BJ (cell line): ENCODE measurements around the gene UBA1. TPM values are rescaled to one million over a fixed set of nuclear protein-coding genes. Genes with fewer than 3 reads are reported as not detected.

Experiments used
- CTCF ChIA-PET: fragments of 350-600 bp; formaldehyde crosslinking; extraction: SDS; loops from one replicate; lab custom pipeline; 2021; ENCODE audit warnings: antibody characterized with exemption, inconsistent platforms; lab: Yijun Ruan, JAX
- POLR2A ChIA-PET: fragments of 300-600 bp; sonication (Branson Sonifier 250); formaldehyde crosslinking; extraction: SDS; loops from one replicate; lab custom pipeline; 2021; ENCODE audit warnings: antibody characterized with exemption; lab: Charles Lee
- DNase-seq: peaks from one replicate; pipeline ENCODE4 v3.0.0-alpha.2; 2011; ENCODE audit warnings: low read depth
- H3K27me3 ChIP-seq: 2 replicates; pipeline ENCODE4 v1.6.0; 2011; ENCODE audit warnings: low read length; ENCODE audit not compliant: control insufficient read depth, insufficient read depth
- H3K36me3 ChIP-seq: 2 replicates; pipeline ENCODE4 v1.5.1; 2011; ENCODE audit warnings: low read length; ENCODE audit not compliant: control insufficient read depth, insufficient read depth
- H3K4me3 ChIP-seq: 2 replicates; pipeline ENCODE4 v1.5.1; 2011; ENCODE audit warnings: low read depth, mild to moderate bottlenecking, control low read depth, low read length
- polyA plus RNA-seq: library from polyadenylated mRNA; depleted of rRNA; stranded (reverse); fragments of >200 nt; gene quantifications from 2 replicates; pipeline ENCODE4 v1.2.3, GENCODE V29; 2011
- TF ChIP-seq, protein P1 (sequence below): IDR thresholded peaks from 2 replicates; pipeline ENCODE4 v1.5.1; 2011; ENCODE audit warnings: low read depth, mild to moderate bottlenecking, control low read depth, inconsistent platforms, low read length, moderate library complexity; ENCODE audit not compliant: insufficient read depth

The UBA1 gene
- polyA plus RNA-seq, 1 experiment: 296 TPM

DNA sequence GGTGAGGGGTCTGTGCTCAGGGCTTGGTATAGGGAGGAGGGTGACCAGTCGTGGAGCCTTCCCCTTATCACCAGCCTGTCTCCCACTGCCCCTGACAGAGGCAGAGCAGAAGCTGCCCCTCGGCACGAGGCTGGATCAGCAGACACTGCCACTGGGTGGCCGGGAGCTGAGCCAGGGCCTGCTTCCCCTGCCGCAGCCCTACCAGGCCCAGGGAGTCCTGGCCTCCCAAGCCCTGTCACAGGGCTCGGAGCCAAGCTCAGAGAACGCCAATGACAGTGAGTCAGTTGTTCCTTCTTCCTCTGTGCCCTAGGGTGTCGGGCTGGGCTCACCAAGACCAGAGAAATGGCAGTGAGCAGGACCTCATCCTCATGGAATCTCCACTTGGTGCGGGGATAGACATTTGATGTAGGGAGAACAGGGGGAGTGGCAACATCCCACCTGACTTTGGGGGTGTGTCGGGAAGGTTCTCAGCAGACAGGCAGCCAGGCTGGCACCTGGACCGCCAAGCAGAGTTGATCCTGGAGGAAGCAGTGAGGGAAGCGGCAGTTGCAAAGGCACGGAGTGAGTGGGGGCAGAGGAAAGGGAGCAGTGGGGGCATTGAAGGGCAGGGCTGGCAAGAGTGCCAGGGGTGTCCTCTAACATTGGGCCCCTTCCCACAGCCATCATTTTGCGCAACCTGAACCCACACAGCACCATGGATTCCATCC is 14.3 kb upstream of the UBA1 start:
- POLR2A ChIA-PET: no interaction called here
- CTCF ChIA-PET: interaction anchor here (1.1 kb wide), 1 partner anchor 13 kb away, joined by 3 read pairs; no protein-coding TSS in a partner anchor
- no peaks in the 10 kb centered on the region for H3K27me3 ChIP-seq
- DNase-seq: no peak
- H3K36me3 ChIP-seq: peaks cover 17% of the 10 kb centered on the region
- TF ChIP-seq, protein P1, sequence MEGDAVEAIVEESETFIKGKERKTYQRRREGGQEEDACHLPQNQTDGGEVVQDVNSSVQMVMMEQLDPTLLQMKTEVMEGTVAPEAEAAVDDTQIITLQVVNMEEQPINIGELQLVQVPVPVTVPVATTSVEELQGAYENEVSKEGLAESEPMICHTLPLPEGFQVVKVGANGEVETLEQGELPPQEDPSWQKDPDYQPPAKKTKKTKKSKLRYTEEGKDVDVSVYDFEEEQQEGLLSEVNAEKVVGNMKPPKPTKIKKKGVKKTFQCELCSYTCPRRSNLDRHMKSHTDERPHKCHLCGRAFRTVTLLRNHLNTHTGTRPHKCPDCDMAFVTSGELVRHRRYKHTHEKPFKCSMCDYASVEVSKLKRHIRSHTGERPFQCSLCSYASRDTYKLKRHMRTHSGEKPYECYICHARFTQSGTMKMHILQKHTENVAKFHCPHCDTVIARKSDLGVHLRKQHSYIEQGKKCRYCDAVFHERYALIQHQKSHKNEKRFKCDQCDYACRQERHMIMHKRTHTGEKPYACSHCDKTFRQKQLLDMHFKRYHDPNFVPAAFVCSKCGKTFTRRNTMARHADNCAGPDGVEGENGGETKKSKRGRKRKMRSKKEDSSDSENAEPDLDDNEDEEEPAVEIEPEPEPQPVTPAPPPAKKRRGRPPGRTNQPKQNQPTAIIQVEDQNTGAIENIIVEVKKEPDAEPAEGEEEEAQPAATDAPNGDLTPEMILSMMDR: no peak
- H3K4me3 ChIP-seq: no peak overlapping the region

DNA sequence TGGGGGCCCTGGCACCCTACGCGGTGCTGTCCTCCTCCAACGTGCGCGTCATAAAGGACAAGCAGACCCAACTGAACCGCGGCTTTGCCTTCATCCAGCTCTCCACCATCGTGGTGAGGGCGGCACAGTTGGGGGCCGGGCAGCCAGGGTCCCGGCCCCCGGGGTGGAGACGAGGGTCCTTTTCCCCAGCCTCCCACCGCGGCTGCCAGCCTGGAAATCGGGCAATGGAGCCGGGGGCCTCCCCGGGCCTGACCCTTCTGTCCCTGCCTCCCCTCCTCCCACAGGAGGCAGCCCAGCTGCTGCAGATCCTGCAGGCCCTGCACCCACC is 13.7 kb upstream of the UBA1 start:
- ChIA-PET POLR2A (no interaction called here), CTCF (no interaction called here)
- no peaks in the 10 kb centered on the region for H3K27me3 ChIP-seq
- TF ChIP-seq, protein P1: no peak
- H3K36me3 ChIP-seq: peaks cover 17% of the 10 kb centered on the region
- no peak overlapping the region for H3K4me3 ChIP-seq
- no peak for DNase-seq

DNA sequence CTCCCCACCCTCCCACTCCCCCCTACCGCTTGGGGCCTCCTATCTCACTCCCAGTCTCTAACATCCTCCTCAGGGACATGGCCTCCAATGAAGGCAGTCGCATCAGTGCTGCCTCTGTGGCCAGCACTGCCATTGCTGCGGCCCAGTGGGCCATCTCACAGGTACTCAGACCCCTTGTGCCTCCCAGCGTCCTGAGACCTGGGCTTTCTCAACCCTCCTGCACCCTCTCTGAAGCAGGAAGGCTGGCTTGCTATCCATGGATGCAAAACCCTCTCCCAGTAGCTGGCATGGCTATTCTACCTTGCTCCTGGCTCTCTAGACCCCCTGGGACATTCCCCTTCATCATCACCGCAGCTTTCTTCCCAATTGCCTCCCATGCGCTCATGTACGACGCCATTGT is 13.3 kb upstream of the UBA1 start:
- no peak for DNase-seq
- Histone ChIP-seq H3K4me3 (no peak overlapping the region), H3K27me3 (no peaks in the 10 kb centered on the region), H3K36me3 (peaks cover 18% of the 10 kb centered on the region)
- POLR2A ChIA-PET: no interaction called here
- CTCF ChIA-PET: no interaction called here
- TF ChIP-seq, protein P1: no peak

DNA sequence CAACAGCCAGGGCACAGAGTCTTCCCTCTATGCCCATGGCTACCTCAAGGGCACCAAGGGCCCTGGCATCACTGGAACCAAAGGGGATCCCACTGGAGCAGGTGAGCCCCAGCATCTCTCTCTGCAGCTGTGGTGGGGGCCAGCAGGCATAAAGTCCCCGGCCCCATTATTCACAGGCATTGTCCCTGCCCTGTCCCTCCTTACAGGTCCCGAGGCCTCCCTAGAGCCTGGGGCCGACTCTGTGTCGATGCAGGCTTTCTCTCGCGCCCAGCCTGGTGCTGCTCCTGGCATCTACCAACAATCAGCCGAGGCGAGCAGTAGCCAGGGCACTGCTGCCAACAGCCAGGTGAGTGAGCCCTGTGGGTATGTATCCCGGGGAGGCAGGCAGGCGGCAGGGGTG is 12.3 kb upstream of the UBA1 start:
- CTCF ChIA-PET: no interaction called here
- Histone ChIP-seq H3K27me3 (no peaks in the 10 kb centered on the region), H3K4me3 (no peak overlapping the region), H3K36me3 (peaks cover 15% of the 10 kb centered on the region)
- POLR2A ChIA-PET: no interaction called here
- DNase-seq: no peak
- TF ChIP-seq, protein P1: no peak

DNA sequence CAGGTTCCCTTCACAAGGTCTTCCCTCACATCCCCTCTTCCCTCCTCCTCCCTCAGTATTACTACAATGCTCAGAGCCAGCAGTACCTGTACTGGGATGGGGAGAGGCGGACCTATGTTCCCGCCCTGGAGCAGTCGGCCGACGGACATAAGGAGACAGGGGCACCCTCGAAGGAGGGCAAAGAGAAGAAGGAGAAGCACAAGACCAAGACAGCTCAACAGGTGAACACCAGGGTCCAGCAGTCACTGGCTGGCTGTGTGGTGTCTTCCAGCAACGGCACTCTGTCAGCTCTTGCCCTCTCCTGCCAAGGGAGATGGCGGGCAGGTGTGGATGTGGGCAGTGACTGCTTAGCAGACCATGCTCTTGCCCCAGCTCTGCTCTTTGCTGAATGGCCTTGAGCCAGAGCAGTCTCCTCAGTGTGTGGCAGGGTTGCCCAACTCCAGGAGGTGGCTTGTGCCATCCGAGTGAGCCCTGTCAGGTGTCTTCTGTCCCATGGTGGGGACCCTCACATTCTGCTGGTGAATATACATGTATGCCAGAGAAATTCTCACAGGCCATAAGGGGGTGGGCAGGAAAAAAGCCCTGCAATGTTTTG is 11.4 kb upstream of the UBA1 start:
- Histone ChIP-seq H3K4me3 (no peak overlapping the region), H3K36me3 (peaks cover 13% of the 10 kb centered on the region), H3K27me3 (no peaks in the 10 kb centered on the region)
- ChIA-PET POLR2A (no interaction called here), CTCF (no interaction called here)
- TF ChIP-seq, protein P1: no peak
- no peak for DNase-seq
